Measurements from ENCODE around the gene TNFRSF4.

The TNFRSF4 gene

DNA sequence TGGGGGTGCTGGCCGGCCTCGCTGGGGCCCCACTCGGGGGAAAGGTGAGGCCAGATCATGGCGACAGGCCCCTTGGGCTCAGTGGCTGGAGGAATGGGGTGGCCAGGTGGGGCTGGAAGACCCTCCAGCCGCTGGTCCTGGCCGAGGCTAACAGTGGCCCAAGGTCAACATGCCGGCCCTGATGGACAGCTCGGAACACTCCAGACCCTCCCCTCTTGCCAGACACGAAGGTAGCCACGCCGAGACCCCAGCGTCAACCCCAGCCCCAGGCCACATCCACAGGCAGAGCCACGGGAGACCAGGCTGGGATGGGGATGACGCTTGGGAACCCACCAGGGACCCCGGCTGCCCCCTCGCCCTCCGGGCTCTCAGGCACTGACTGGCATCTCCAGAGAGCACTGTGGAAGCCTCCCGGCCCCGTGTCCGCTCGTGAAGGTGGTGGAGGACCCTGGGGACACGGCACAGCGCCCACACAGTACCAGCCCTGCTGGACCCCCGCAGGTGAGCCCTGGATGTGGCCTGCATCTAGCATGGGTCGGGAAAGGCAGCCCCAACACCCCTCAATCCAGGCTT, 33.5 kb upstream of the TNFRSF4 start:
- Histone ChIP-seq H3K27me3 (ENCODE audit: insufficient read depth, low read length) (peaks cover 11% of the 10 kb centered on the region; the same call in 1 of the 2 replicates), H3K36me3 (ENCODE audit: insufficient read depth, low read length) (no peaks in the 10 kb centered on the region; the same call in 1 of the 2 replicates), H3K4me2 (ENCODE audit: low read length) (no peak overlapping the region), H3K4me1 (ENCODE audit: insufficient read depth, low read length, severe bottlenecking) (peaks cover 9% of the 10 kb centered on the region), H3F3A (ENCODE audit: insufficient read depth, low read length) (no peaks in the 10 kb centered on the region), H3K79me2 (ENCODE audit: insufficient read depth, low read length) (no peaks in the 10 kb centered on the region), H3K9me3 (ENCODE audit: low read length) (no peaks in the 10 kb centered on the region), H3K27ac (ENCODE audit: low read depth, low read length, poor library complexity, severe bottlenecking) (no peak overlapping the region), H4K20me1 (ENCODE audit: insufficient read depth, low read length) (no peaks in the 10 kb centered on the region), H3K9ac (ENCODE audit: low read length) (no peak overlapping the region), H3K9me2 (ENCODE audit: low read depth, low read length) (no peaks in the 10 kb centered on the region), H3K4me3 (ENCODE audit: low read depth, low read length, poor library complexity, severe bottlenecking) (no peak overlapping the region), H2AFZ (ENCODE audit: low read length) (no peak overlapping the region)
- no peak for TF ChIP-seq CTCF (IDR thresholded peaks at IDR 0.05; ENCODE audit: low read length)
- TF ChIP-seq EZH2 (IDR thresholded peaks at IDR 0.05; ENCODE audit: borderline replicate concordance, low read length), result no peak

- H4K20me1 ChIP-seq (ENCODE audit: insufficient read depth, low read length), result no peaks in the 10 kb centered on the region
- H3K4me2 ChIP-seq (ENCODE audit: low read length), result no peak within 1 kb of the TSS
- peaks cover 9% of the 10 kb centered on the region for H3K4me1 ChIP-seq (ENCODE audit: insufficient read depth, low read length, severe bottlenecking)
- no peak within 1 kb of the TSS for H2AFZ ChIP-seq (ENCODE audit: low read length)
- no peak within 1 kb of the TSS for H3K9ac ChIP-seq (ENCODE audit: low read length)
- H3F3A ChIP-seq (ENCODE audit: insufficient read depth, low read length), result no peaks in the 10 kb centered on the region
- no peaks in the 10 kb centered on the region for H3K79me2 ChIP-seq (ENCODE audit: insufficient read depth, low read length)
- H3K9me3 ChIP-seq (ENCODE audit: low read length), result no peaks in the 10 kb centered on the region
- no peaks in the 10 kb centered on the region for H3K9me2 ChIP-seq (ENCODE audit: low read depth, low read length)
- TF ChIP-seq EZH2 (IDR thresholded peaks at IDR 0.05; ENCODE audit: borderline replicate concordance, low read length) (no peak), CTCF (IDR thresholded peaks at IDR 0.05; ENCODE audit: low read length) (no peak)
- H3K4me3 ChIP-seq (ENCODE audit: low read depth, low read length, poor library complexity, severe bottlenecking), result no peak within 1 kb of the TSS
- H3K36me3 ChIP-seq (ENCODE audit: insufficient read depth, low read length), result no peaks in the 10 kb centered on the region
- no peak within 1 kb of the TSS for H3K27ac ChIP-seq (ENCODE audit: low read depth, low read length, poor library complexity, severe bottlenecking)
- peaks cover 15% of the 10 kb centered on the region; the same call in 1 of the 2 replicates for H3K27me3 ChIP-seq (ENCODE audit: insufficient read depth, low read length)
Observed at GRCh38 chr1:1246577-1247340, 32.8 kb upstream of the TNFRSF4 start, which contains the start of gene C1QTNF12. Gene C1QTNF12 (minus strand): TSS chr1:1246722. CDS start chr1:1246690, 32 bp downstream.

- H3K4me2 ChIP-seq (ENCODE audit: low read length), result no peak overlapping the region
Observed at GRCh38 chr1:1245817-1246576, 32.0 kb upstream of the TNFRSF4 start.

More at GRCh38 chr1:1245817-1246576, 32.0 kb upstream of the TNFRSF4 start:
- Histone ChIP-seq H3K27me3 (ENCODE audit: insufficient read depth, low read length) (peaks cover 20% of the 10 kb centered on the region; the same call in 1 of the 2 replicates), H3K9me3 (ENCODE audit: low read length) (no peaks in the 10 kb centered on the region), H3K79me2 (ENCODE audit: insufficient read depth, low read length) (no peaks in the 10 kb centered on the region), H3K36me3 (ENCODE audit: insufficient read depth, low read length) (no peaks in the 10 kb centered on the region), H2AFZ (ENCODE audit: low read length) (no peak overlapping the region), H3K9ac (ENCODE audit: low read length) (no peak overlapping the region), H3K4me1 (ENCODE audit: insufficient read depth, low read length, severe bottlenecking) (peaks cover 7% of the 10 kb centered on the region), H3K9me2 (ENCODE audit: low read depth, low read length) (no peaks in the 10 kb centered on the region), H3F3A (ENCODE audit: insufficient read depth, low read length) (no peaks in the 10 kb centered on the region), H3K27ac (ENCODE audit: low read depth, low read length, poor library complexity, severe bottlenecking) (no peak overlapping the region), H3K4me3 (ENCODE audit: low read depth, low read length, poor library complexity, severe bottlenecking) (no peak overlapping the region), H4K20me1 (ENCODE audit: insufficient read depth, low read length) (no peaks in the 10 kb centered on the region)
- TF ChIP-seq CTCF (IDR thresholded peaks at IDR 0.05; ENCODE audit: low read length) (no peak), EZH2 (IDR thresholded peaks at IDR 0.05; ENCODE audit: borderline replicate concordance, low read length) (no peak)

All from OCI-LY1 (cell line).